PFSK-1 (cell line): ENCODE data around the gene ITGA3.

Experiments used
- FOXP2 ChIP-seq: optimal IDR thresholded peaks from 2 replicates; pipeline ENCODE3; 2011; ENCODE audit warnings: borderline replicate concordance, control low read depth, inconsistent platforms; ENCODE audit not compliant: insufficient read depth; ENCODE audit errors: extremely low read length, extremely low read depth
- POLR2AphosphoS5 ChIP-seq: IDR thresholded peaks from 2 replicates; pipeline ENCODE4 v1.6.1; 2012; ENCODE audit warnings: low read depth, mild to moderate bottlenecking, control low read depth, low read length, moderate library complexity
- SIN3A ChIP-seq: IDR thresholded peaks from 2 replicates; pipeline ENCODE4 v1.6.1; 2012; ENCODE audit warnings: mild to moderate bottlenecking, low read length, moderate library complexity, borderline replicate concordance; ENCODE audit not compliant: insufficient read depth
- TAF1 ChIP-seq: IDR thresholded peaks from 2 replicates; pipeline ENCODE4 v1.6.1; 2012; ENCODE audit warnings: low read length, control low read depth, borderline replicate concordance; ENCODE audit not compliant: insufficient read depth
- TF ChIP-seq, protein P1 (sequence below), 2 experiments: IDR thresholded peaks; 2 replicates each; pipeline versions ENCODE4 v1.6.1 to v1.8.0; 2011 to 2012; ENCODE audit warnings: low read depth in 2 of 2, low read length in 2 of 2, control low read depth in 1 of 2, inconsistent platforms in 1 of 2, mild to moderate bottlenecking in 1 of 2, moderate library complexity in 1 of 2; ENCODE audit not compliant: insufficient read depth in 1 of 2

The ITGA3 gene

DNA sequence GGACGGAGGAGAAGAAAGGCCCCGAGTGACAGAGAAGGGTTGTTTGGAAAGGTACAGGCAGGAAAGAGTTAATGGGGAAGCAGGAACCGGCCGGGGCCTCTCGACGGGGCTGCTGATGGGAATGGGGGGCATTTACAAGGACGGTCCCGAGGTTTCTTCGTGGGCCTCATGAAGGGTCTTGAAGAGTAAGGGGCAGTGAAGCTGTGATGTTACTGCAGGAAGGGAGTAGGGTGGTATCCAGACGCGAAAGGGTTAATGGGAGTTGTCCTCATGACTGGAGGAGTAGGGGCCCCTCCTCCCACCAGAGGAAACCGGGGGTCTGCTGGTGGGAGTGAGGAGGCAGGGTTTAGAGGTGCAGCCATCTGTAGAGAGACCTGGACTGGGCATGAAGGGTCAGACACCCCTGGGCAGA is 39.7 kb downstream of the ITGA3 start:
- TF ChIP-seq FOXP2 (no peak), POLR2AphosphoS5 (no peak), TAF1 (no peak), SIN3A (no peak)
- TF ChIP-seq, protein P1, sequence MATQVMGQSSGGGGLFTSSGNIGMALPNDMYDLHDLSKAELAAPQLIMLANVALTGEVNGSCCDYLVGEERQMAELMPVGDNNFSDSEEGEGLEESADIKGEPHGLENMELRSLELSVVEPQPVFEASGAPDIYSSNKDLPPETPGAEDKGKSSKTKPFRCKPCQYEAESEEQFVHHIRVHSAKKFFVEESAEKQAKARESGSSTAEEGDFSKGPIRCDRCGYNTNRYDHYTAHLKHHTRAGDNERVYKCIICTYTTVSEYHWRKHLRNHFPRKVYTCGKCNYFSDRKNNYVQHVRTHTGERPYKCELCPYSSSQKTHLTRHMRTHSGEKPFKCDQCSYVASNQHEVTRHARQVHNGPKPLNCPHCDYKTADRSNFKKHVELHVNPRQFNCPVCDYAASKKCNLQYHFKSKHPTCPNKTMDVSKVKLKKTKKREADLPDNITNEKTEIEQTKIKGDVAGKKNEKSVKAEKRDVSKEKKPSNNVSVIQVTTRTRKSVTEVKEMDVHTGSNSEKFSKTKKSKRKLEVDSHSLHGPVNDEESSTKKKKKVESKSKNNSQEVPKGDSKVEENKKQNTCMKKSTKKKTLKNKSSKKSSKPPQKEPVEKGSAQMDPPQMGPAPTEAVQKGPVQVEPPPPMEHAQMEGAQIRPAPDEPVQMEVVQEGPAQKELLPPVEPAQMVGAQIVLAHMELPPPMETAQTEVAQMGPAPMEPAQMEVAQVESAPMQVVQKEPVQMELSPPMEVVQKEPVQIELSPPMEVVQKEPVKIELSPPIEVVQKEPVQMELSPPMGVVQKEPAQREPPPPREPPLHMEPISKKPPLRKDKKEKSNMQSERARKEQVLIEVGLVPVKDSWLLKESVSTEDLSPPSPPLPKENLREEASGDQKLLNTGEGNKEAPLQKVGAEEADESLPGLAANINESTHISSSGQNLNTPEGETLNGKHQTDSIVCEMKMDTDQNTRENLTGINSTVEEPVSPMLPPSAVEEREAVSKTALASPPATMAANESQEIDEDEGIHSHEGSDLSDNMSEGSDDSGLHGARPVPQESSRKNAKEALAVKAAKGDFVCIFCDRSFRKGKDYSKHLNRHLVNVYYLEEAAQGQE (IDR thresholded peaks at IDR 0.05; ENCODE audit: insufficient read depth in 1 of 2, low read depth in 2 of 2, low read length in 2 of 2) = no peak

GRCh38 chr17:50096092-50096491 is 40.2 kb downstream of the ITGA3 start:
- no peak for TF ChIP-seq SIN3A
- TF ChIP-seq TAF1 = no peak
- no peak for TF ChIP-seq POLR2AphosphoS5

GRCh38 chr17:50096758-50097157 is 40.8 kb downstream of the ITGA3 start:
- TF ChIP-seq POLR2AphosphoS5 (no peak), SIN3A (no peak), TAF1 (no peak), FOXP2 (no peak)
- TF ChIP-seq, protein P1 (IDR thresholded peaks at IDR 0.05; ENCODE audit: insufficient read depth in 1 of 2, low read depth in 2 of 2, low read length in 2 of 2) = no peak

GRCh38 chr17:50097455-50097854 is 41.5 kb downstream of the ITGA3 start:
- TF ChIP-seq SIN3A = no peak
- TF ChIP-seq, protein P1 (IDR thresholded peaks at IDR 0.05; ENCODE audit: insufficient read depth in 1 of 2, low read depth in 2 of 2, low read length in 2 of 2) = no peak
- TF ChIP-seq POLR2AphosphoS5 = no peak
- TF ChIP-seq TAF1 = no peak
- no peak for TF ChIP-seq FOXP2

- no peak for TF ChIP-seq SIN3A
- no peak for TF ChIP-seq FOXP2
Measured at GRCh38 chr17:50097926-50098325, 42.0 kb downstream of the ITGA3 start.

DNA sequence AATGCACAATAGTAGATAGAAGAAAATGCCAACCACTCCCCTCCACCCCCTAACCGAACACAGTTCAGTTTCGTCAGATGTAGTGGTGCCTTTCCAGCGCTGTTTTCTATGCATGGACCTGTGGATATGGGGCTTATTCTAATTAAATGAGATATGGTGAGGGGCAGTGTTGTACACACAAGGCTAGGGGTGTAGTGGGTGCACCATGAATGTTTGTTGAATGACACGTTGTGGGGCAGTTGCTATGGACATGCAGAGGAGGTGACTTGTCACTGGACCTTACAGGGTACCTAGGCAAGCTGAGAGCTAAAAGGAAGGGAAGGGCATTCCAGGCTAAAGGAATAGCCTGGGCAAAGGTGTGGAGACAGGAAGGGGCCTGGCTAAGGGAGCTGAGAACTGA is 42.7 kb downstream of the ITGA3 start:
- TF ChIP-seq, protein P1 (IDR thresholded peaks at IDR 0.05; ENCODE audit: insufficient read depth in 1 of 2, low read depth in 2 of 2, low read length in 2 of 2) = no peak
- TF ChIP-seq TAF1 (no peak), POLR2AphosphoS5 (no peak), FOXP2 (no peak), SIN3A (no peak)
